ENCODE measurements around the gene SERPINA9.
"Not testable (repeated sequence)": the region's sequence is repeated elsewhere in the genome, so short reads cannot be mapped to it uniquely, and the experiment has no call there.

The SERPINA9 gene

GRCh38 chr14:94486883-94487282, 10.9 kb upstream of the SERPINA9 start:
- TF ChIP-seq CTCF (IDR thresholded peaks at IDR 0.05): no peak
- Histone ChIP-seq H3K4me3 (peak overlapping the region; percentile 57), H3K27ac (no peak overlapping the region)
- no peak for DNase-seq (ENCODE audit: low spot score)

- Histone ChIP-seq H3K4me3 (peak overlapping the region; percentile 57), H3K27ac (no peak overlapping the region)
- no peak for DNase-seq (ENCODE audit: low spot score)
- peak; percentile 95 for TF ChIP-seq CTCF (IDR thresholded peaks at IDR 0.05)
Observed at GRCh38 chr14:94485944-94486841, 10.2 kb upstream of the SERPINA9 start.

- H3K4me3 ChIP-seq: no peak overlapping the region
- no peak for TF ChIP-seq CTCF (IDR thresholded peaks at IDR 0.05)
- no peak overlapping the region for H3K27ac ChIP-seq
- no peak for DNase-seq (ENCODE audit: low spot score)
Observed at GRCh38 chr14:94484481-94484880, 8.5 kb upstream of the SERPINA9 start.

- H3K27ac ChIP-seq: no peak overlapping the region
- DNase-seq (ENCODE audit: low spot score): no peak
- TF ChIP-seq CTCF (IDR thresholded peaks at IDR 0.05): no peak
- H3K4me3 ChIP-seq: no peak overlapping the region
Observed at GRCh38 chr14:94483729-94484275, 7.8 kb upstream of the SERPINA9 start.

GRCh38 chr14:94483071-94483451, 7.1 kb upstream of the SERPINA9 start:
- TF ChIP-seq CTCF (IDR thresholded peaks at IDR 0.05): no peak
- no peak overlapping the region for H3K4me3 ChIP-seq
- DNase-seq (ENCODE audit: low spot score): no peak
- no peak overlapping the region for H3K27ac ChIP-seq

GRCh38 chr14:94482132-94483070, 6.4 kb upstream of the SERPINA9 start:
- not testable (repeated sequence) for DNase-seq (ENCODE audit: low spot score); H3K27ac ChIP-seq; H3K4me3 ChIP-seq

- no peak for TF ChIP-seq CTCF (IDR thresholded peaks at IDR 0.05)
- DNase-seq (ENCODE audit: low spot score): no peak
- Histone ChIP-seq H3K27ac (no peak overlapping the region), H3K4me3 (no peak overlapping the region)
Observed at GRCh38 chr14:94481468-94482131, 5.6 kb upstream of the SERPINA9 start.

Measured in coronary artery (tissue), 2 donors.